ENCODE results near the gene KRTAP5-9. TPM values are rescaled to one million over a fixed set of nuclear protein-coding genes. Genes with fewer than 3 reads are reported as not detected.

KRTAP5-9 gene
- 0.06 TPM for polyA plus RNA-seq (2013, experiment 1 of 2)
- not detected for polyA plus RNA-seq (2013, experiment 2 of 2)

- Histone ChIP-seq H3K79me1 (ENCODE audit: low read depth, low read length) (no peaks in the 10 kb centered on the region), H3K23ac (ENCODE audit: low read depth, low read length, poor library complexity) (peak within 1 kb of the TSS; percentile 26), H2AK5ac (ENCODE audit: low read depth, low read length) (peak within 1 kb of the TSS; percentile 35), H2AFZ (ENCODE audit: low read length) (no peak within 1 kb of the TSS), H3K4me3 (ENCODE audit: low read length in 2 of 2) (no peak within 1 kb of the TSS), H3K36me3 (replicated peaks in 1 of 2; ENCODE audit: control insufficient read depth in 2 of 2, insufficient read depth in 2 of 2, low read length in 2 of 2) (no peaks in the 10 kb centered on the region), H4K8ac (ENCODE audit: low read depth, low read length) (peak within 1 kb of the TSS; percentile 76), H3K18ac (ENCODE audit: low read length) (peak within 1 kb of the TSS; percentile 65), H3K14ac (ENCODE audit: low read length) (no peak within 1 kb of the TSS), H4K91ac (ENCODE audit: low read depth, low read length, poor library complexity) (no peak within 1 kb of the TSS), H2BK120ac (ENCODE audit: low read depth, low read length) (no peak within 1 kb of the TSS), H2BK12ac (ENCODE audit: low read length) (peak within 1 kb of the TSS; percentile 16), H3K9me3 (replicated peaks in 1 of 2; ENCODE audit: control insufficient read depth in 2 of 2, insufficient read depth in 1 of 2, low read depth in 1 of 2, low read length in 2 of 2) (peaks cover 0 to 3% of the 10 kb centered on the region in 2 donors), H3K4ac (ENCODE audit: low read length) (no peak within 1 kb of the TSS), H3K9ac (ENCODE audit: low read depth, low read length, poor library complexity) (no peak within 1 kb of the TSS), H2BK15ac (ENCODE audit: low read length) (no peak within 1 kb of the TSS), H3K27ac (replicated peaks; ENCODE audit: low read length) (no peak within 1 kb of the TSS), H3K27me3 (ENCODE audit: control insufficient read depth in 3 of 3, insufficient read depth in 3 of 3, low read depth in 1 of 3, low read length in 3 of 3) (peaks cover 0 to under 1% (median 0%) of the 10 kb centered on the region in 3 experiments), H3K4me2 (ENCODE audit: insufficient read depth, low read length, poor library complexity, severe bottlenecking) (no peak within 1 kb of the TSS), H3K4me1 (ENCODE audit: control insufficient read depth in 2 of 2, insufficient read depth in 1 of 2, low read depth in 1 of 2, low read length in 2 of 2) (no peaks in the 10 kb centered on the region), H2BK5ac (ENCODE audit: low read length) (no peak within 1 kb of the TSS)
- no CpG with 5 or more reads among the region's 5 CpGs for WGBS, 2 donors (ENCODE audit: extremely low coverage in 2 of 2, insufficient read length in 2 of 2, insufficient replicate concordance in 1 of 2)
- DNase-seq (ENCODE audit: low spot score): no peak
Measured at GRCh38 chr11:71548120-71548519, at the start of gene KRTAP5-9. KRTAP5-9 (plus strand) TSS chr11:71548420; CDS start chr11:71548658, 238 bp downstream.

GRCh38 chr11:71499125-71499524 is 49.1 kb upstream of the KRTAP5-9 start:
- Histone ChIP-seq H3K4me1 (ENCODE audit: control insufficient read depth in 2 of 2, insufficient read depth in 1 of 2, low read depth in 1 of 2, low read length in 2 of 2) (peaks cover 3% of the 10 kb centered on the region in 2 donors), H3K9ac (ENCODE audit: low read depth, low read length, poor library complexity) (peak overlapping the region; percentile 7), H3K4me2 (ENCODE audit: insufficient read depth, low read length, poor library complexity, severe bottlenecking) (no peak overlapping the region), H3K27me3 (ENCODE audit: control insufficient read depth in 3 of 3, insufficient read depth in 3 of 3, low read depth in 1 of 3, low read length in 3 of 3) (no peaks in the 10 kb centered on the region), H4K91ac (ENCODE audit: low read depth, low read length, poor library complexity) (no peak overlapping the region), H3K18ac (ENCODE audit: low read length) (no peak overlapping the region), H3K79me1 (ENCODE audit: low read depth, low read length) (no peaks in the 10 kb centered on the region), H2BK12ac (ENCODE audit: low read length) (no peak overlapping the region), H3K36me3 (replicated peaks in 1 of 2; ENCODE audit: control insufficient read depth in 2 of 2, insufficient read depth in 2 of 2, low read length in 2 of 2) (peaks cover 12 to 58% of the 10 kb centered on the region in 2 donors), H3K23ac (ENCODE audit: low read depth, low read length, poor library complexity) (no peak overlapping the region), H2BK5ac (ENCODE audit: low read length) (no peak overlapping the region), H2BK120ac (ENCODE audit: low read depth, low read length) (no peak overlapping the region), H2BK15ac (ENCODE audit: low read length) (no peak overlapping the region), H3K27ac (replicated peaks; ENCODE audit: low read length) (no peak overlapping the region), H3K4me3 (ENCODE audit: low read length in 2 of 2) (no peak overlapping the region), H3K9me3 (replicated peaks in 1 of 2; ENCODE audit: control insufficient read depth in 2 of 2, insufficient read depth in 1 of 2, low read depth in 1 of 2, low read length in 2 of 2) (peaks cover 0 to 8% of the 10 kb centered on the region in 2 donors), H4K8ac (ENCODE audit: low read depth, low read length) (no peak overlapping the region), H3K4ac (ENCODE audit: low read length) (no peak overlapping the region), H2AFZ (ENCODE audit: low read length) (no peak overlapping the region), H2AK5ac (ENCODE audit: low read depth, low read length) (no peak overlapping the region), H3K14ac (ENCODE audit: low read length) (no peak overlapping the region)
- DNase-seq (ENCODE audit: low spot score): no peak
- WGBS, 2 donors (ENCODE audit: extremely low coverage in 2 of 2, insufficient read length in 2 of 2, insufficient replicate concordance in 1 of 2): no CpG with 5 or more reads among the region's 13 CpGs

- no peak for DNase-seq (ENCODE audit: low spot score)
- H3K18ac ChIP-seq (ENCODE audit: low read length): no peak overlapping the region
- no peak overlapping the region for H3K9ac ChIP-seq (ENCODE audit: low read depth, low read length, poor library complexity)
- H3K4me2 ChIP-seq (ENCODE audit: insufficient read depth, low read length, poor library complexity, severe bottlenecking): no peak overlapping the region
- no peak overlapping the region for H2AFZ ChIP-seq (ENCODE audit: low read length)
- no peak overlapping the region for H3K4ac ChIP-seq (ENCODE audit: low read length)
- H3K4me1 ChIP-seq (ENCODE audit: control insufficient read depth in 2 of 2, insufficient read depth in 1 of 2, low read depth in 1 of 2, low read length in 2 of 2): peaks cover 7% of the 10 kb centered on the region in 2 donors
- H3K27me3 ChIP-seq (ENCODE audit: control insufficient read depth in 3 of 3, insufficient read depth in 3 of 3, low read depth in 1 of 3, low read length in 3 of 3): no peaks in the 10 kb centered on the region
- H2BK12ac ChIP-seq (ENCODE audit: low read length): no peak overlapping the region
- H3K36me3 ChIP-seq (replicated peaks in 1 of 2; ENCODE audit: control insufficient read depth in 2 of 2, insufficient read depth in 2 of 2, low read length in 2 of 2): peaks cover 12 to 55% of the 10 kb centered on the region in 2 donors
- H2BK120ac ChIP-seq (ENCODE audit: low read depth, low read length): no peak overlapping the region
- no peak overlapping the region for H4K91ac ChIP-seq (ENCODE audit: low read depth, low read length, poor library complexity)
- no peak overlapping the region for H3K4me3 ChIP-seq (ENCODE audit: low read length in 2 of 2)
- WGBS, 2 donors (ENCODE audit: extremely low coverage in 2 of 2, insufficient read length in 2 of 2, insufficient replicate concordance in 1 of 2): no CpG with 5 or more reads among the region's 6 CpGs
- no peak overlapping the region for H3K27ac ChIP-seq (replicated peaks; ENCODE audit: low read length)
- H3K9me3 ChIP-seq (replicated peaks in 1 of 2; ENCODE audit: control insufficient read depth in 2 of 2, insufficient read depth in 1 of 2, low read depth in 1 of 2, low read length in 2 of 2): peaks cover 0 to 9% of the 10 kb centered on the region in 2 donors
- H2BK15ac ChIP-seq (ENCODE audit: low read length): no peak overlapping the region
- no peak overlapping the region for H3K14ac ChIP-seq (ENCODE audit: low read length)
- no peaks in the 10 kb centered on the region for H3K79me1 ChIP-seq (ENCODE audit: low read depth, low read length)
- H4K8ac ChIP-seq (ENCODE audit: low read depth, low read length): no peak overlapping the region
- H3K23ac ChIP-seq (ENCODE audit: low read depth, low read length, poor library complexity): no peak overlapping the region
- H2AK5ac ChIP-seq (ENCODE audit: low read depth, low read length): no peak overlapping the region
- H2BK5ac ChIP-seq (ENCODE audit: low read length): no peak overlapping the region
Measured at GRCh38 chr11:71499546-71499945, 48.7 kb upstream of the KRTAP5-9 start.

GRCh38 chr11:71500601-71501021 is 47.6 kb upstream of the KRTAP5-9 start:
- no peak overlapping the region for H3K27ac ChIP-seq (replicated peaks; ENCODE audit: low read length)
- H3K18ac ChIP-seq (ENCODE audit: low read length): no peak overlapping the region
- H3K14ac ChIP-seq (ENCODE audit: low read length): no peak overlapping the region
- H3K4ac ChIP-seq (ENCODE audit: low read length): peak overlapping the region; percentile 10
- no peaks in the 10 kb centered on the region for H3K27me3 ChIP-seq (ENCODE audit: control insufficient read depth in 3 of 3, insufficient read depth in 3 of 3, low read depth in 1 of 3, low read length in 3 of 3)
- H3K79me1 ChIP-seq (ENCODE audit: low read depth, low read length): no peaks in the 10 kb centered on the region
- H3K9ac ChIP-seq (ENCODE audit: low read depth, low read length, poor library complexity): no peak overlapping the region
- peaks cover 12 to 44% of the 10 kb centered on the region in 2 donors for H3K36me3 ChIP-seq (replicated peaks in 1 of 2; ENCODE audit: control insufficient read depth in 2 of 2, insufficient read depth in 2 of 2, low read length in 2 of 2)
- peak overlapping the region in 1 of 2 donors; percentile 25 for H3K4me3 ChIP-seq (ENCODE audit: low read length in 2 of 2)
- H3K23ac ChIP-seq (ENCODE audit: low read depth, low read length, poor library complexity): no peak overlapping the region
- peaks cover 0 to 9% of the 10 kb centered on the region in 2 donors for H3K9me3 ChIP-seq (replicated peaks in 1 of 2; ENCODE audit: control insufficient read depth in 2 of 2, insufficient read depth in 1 of 2, low read depth in 1 of 2, low read length in 2 of 2)
- H2BK120ac ChIP-seq (ENCODE audit: low read depth, low read length): no peak overlapping the region
- no peak for DNase-seq (ENCODE audit: low spot score)
- H4K8ac ChIP-seq (ENCODE audit: low read depth, low read length): no peak overlapping the region
- H2BK5ac ChIP-seq (ENCODE audit: low read length): no peak overlapping the region
- no CpG with 5 or more reads among the region's 6 CpGs for WGBS, 2 donors (ENCODE audit: extremely low coverage in 2 of 2, insufficient read length in 2 of 2, insufficient replicate concordance in 1 of 2)
- H2BK15ac ChIP-seq (ENCODE audit: low read length): no peak overlapping the region
- H2BK12ac ChIP-seq (ENCODE audit: low read length): no peak overlapping the region
- H2AFZ ChIP-seq (ENCODE audit: low read length): no peak overlapping the region
- H3K4me2 ChIP-seq (ENCODE audit: insufficient read depth, low read length, poor library complexity, severe bottlenecking): no peak overlapping the region
- no peak overlapping the region for H2AK5ac ChIP-seq (ENCODE audit: low read depth, low read length)
- H4K91ac ChIP-seq (ENCODE audit: low read depth, low read length, poor library complexity): no peak overlapping the region
- H3K4me1 ChIP-seq (ENCODE audit: control insufficient read depth in 2 of 2, insufficient read depth in 1 of 2, low read depth in 1 of 2, low read length in 2 of 2): peaks cover 9 to 11% of the 10 kb centered on the region in 2 donors
